ENCODE data around the gene TPP1.

DNA sequence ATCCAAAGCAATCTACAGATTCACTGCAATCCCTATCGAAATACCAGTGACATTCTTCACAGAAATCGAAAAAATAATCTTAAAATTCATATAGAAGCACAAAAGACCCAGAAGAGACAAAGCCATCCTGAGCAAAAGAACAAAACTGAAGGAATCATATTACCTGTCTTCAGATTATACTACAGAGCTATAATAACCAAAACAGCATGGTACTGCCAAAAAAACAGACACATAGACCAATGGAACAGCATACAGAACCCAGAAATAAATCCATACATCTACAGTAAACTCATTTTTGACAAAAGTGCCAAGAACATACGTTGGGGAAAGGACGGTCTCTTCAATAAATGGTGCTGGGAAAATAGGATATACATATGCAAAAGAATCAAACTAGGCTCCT lies 34.7 kb downstream of the TPP1 start:
- TF ChIP-seq CTCF (IDR thresholded peaks at IDR 0.05 in 4 of 5, conservative IDR thresholded peaks at IDR 0.05 in 1 of 5) (no peak), POLR2A (IDR thresholded peaks at IDR 0.05) (no peak)
